GM19468 (cell line): ENCODE measurements around the gene ZNF664.

Experiments
- ATAC-seq: cut with Tn5 transposase; IDR thresholded peaks from one replicate; pipeline ENCODE4 v1.9.1; 2021; ENCODE audit warnings: mild to moderate bottlenecking, moderate library complexity, moderate number of reproducible peaks; ENCODE audit not compliant: unreplicated experiment; ENCODE audit errors: extremely low read depth

Gene ZNF664

GRCh38 chr12:124006085-124006845 is 33.2 kb downstream of the ZNF664 start:
- no peak for ATAC-seq

GRCh38 chr12:124006846-124007713 is 34.1 kb downstream of the ZNF664 start:
- ATAC-seq, result no peak

GRCh38 chr12:124007826-124008570 is 35.0 kb downstream of the ZNF664 start:
- no peak for ATAC-seq

GRCh38 chr12:124008595-124008994 is 35.6 kb downstream of the ZNF664 start:
- no peak for ATAC-seq

GRCh38 chr12:124009781-124010180 is 36.8 kb downstream of the ZNF664 start:
- ATAC-seq, result no peak

GRCh38 chr12:124010687-124011086 is 37.7 kb downstream of the ZNF664 start:
- no peak for ATAC-seq

GRCh38 chr12:124011435-124012115 is 38.6 kb downstream of the ZNF664 start:
- no peak for ATAC-seq

GRCh38 chr12:124013073-124013472 is 40.1 kb downstream of the ZNF664 start:
- ATAC-seq, result no peak

- no peak for ATAC-seq
These were observed 42.8 kb downstream of the ZNF664 start for GRCh38 chr12:124015494-124016461.

GRCh38 chr12:124017064-124017463 is 44.0 kb downstream of the ZNF664 start:
- no peak for ATAC-seq

- no peak for ATAC-seq
These were observed 45.5 kb downstream of the ZNF664 start for GRCh38 chr12:124018539-124018938.

GRCh38 chr12:124019115-124019514 is 46.1 kb downstream of the ZNF664 start:
- no peak for ATAC-seq

GRCh38 chr12:124020514-124020949 is 47.5 kb downstream of the ZNF664 start:
- ATAC-seq, result no peak

- ATAC-seq, result no peak
These were observed 48.0 kb downstream of the ZNF664 start for GRCh38 chr12:124021007-124021406.

GRCh38 chr12:124022161-124022560 is 49.1 kb downstream of the ZNF664 start:
- no peak for ATAC-seq

GRCh38 chr12:124024263-124024678 is 51.3 kb downstream of the ZNF664 start:
- no peak for ATAC-seq

- no peak for ATAC-seq
These were observed 51.8 kb downstream of the ZNF664 start for GRCh38 chr12:124024776-124025175.

- ATAC-seq, result no peak
These were observed 52.6 kb downstream of the ZNF664 start for GRCh38 chr12:124025661-124026060.
